GM12873 (cell line): ENCODE results near the gene PLA2G2E.

Experiments
- CTCF ChIP-seq: IDR thresholded peaks from 2 replicates; pipeline ENCODE4 v1.5.1; 2012; ENCODE audit warnings: low read depth, mild to moderate bottlenecking, moderate library complexity, low read length, control low read depth; ENCODE audit not compliant: insufficient read depth; ENCODE audit errors: missing control alignments

PLA2G2E gene

DNA sequence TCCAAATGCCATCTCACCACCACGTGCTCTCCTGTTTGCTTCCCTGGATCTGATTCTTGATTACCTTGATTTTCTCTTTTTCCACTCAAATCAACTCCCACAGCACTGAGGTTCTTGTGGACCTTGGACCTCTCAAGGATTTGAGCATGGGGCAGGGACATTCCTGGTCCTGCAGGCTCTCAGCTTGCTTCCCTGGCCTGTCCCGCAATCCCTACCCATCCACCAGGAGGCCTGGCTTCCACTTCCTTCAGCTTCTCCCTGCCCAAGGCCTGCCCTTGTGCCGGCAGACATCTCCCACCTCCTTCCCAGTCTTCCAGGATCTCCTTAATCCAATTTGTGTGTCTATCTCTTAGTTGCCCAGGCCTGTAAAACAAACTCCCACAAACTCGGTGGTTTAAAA, 34.4 kb upstream of the PLA2G2E start:
- TF ChIP-seq CTCF = no peak

- no peak for TF ChIP-seq CTCF
Observed at GRCh38 chr1:19955534-19956170, 32.2 kb upstream of the PLA2G2E start.

DNA sequence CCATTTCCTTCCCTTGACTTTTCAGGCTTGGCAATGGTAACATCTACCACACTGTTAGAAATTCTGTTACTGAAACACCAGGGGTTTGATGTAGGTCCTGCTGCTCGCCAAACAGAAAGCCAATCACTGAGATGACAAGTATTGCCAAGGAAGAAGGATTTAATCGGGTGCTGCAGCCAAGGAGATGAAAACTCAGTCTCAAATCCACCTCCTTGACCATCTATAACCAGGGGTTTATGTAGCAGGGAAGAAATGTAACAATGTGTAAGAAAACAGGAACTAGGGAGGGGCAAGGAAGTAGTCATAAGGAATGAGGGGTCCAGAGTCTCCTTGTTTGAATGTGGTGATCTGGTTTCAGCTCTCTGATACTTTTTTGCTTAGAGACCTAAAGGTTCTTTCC, 30.6 kb upstream of the PLA2G2E start:
- no peak for TF ChIP-seq CTCF

- no peak for TF ChIP-seq CTCF
Observed at GRCh38 chr1:19949016-19949415, 25.6 kb upstream of the PLA2G2E start.

GRCh38 chr1:19946971-19947370, 23.6 kb upstream of the PLA2G2E start:
- TF ChIP-seq CTCF = no peak

GRCh38 chr1:19946331-19946751, 22.9 kb upstream of the PLA2G2E start:
- TF ChIP-seq CTCF = no peak

- no peak for TF ChIP-seq CTCF
Observed at GRCh38 chr1:19945914-19946313, 22.5 kb upstream of the PLA2G2E start.
